Mesenchymal stem cell (in vitro differentiated cells and primary cell): ENCODE data around the gene TAS1R1.

ENCODE experiments used
- DNase-seq: peaks from one replicate; pipeline ENCODE4 v3.0.0-alpha.2; 2013
- H2AFZ ChIP-seq: one replicate; pipeline ENCODE4 v1.6.1; 2013; ENCODE audit warnings: low read depth, mild to moderate bottlenecking, control low read depth, inconsistent platforms, low read length, moderate library complexity
- H2AK5ac ChIP-seq: 2 replicates; pipeline ENCODE4 v1.6.1; 2013; ENCODE audit warnings: low read length, moderate library complexity, mild to moderate bottlenecking, inconsistent platforms; ENCODE audit not compliant: severe bottlenecking
- H2BK120ac ChIP-seq: one replicate; pipeline ENCODE4 v1.6.1; 2013; ENCODE audit warnings: low read depth, mild to moderate bottlenecking, inconsistent platforms, low read length, moderate library complexity
- H2BK12ac ChIP-seq, 2 experiments: one replicate each; pipeline ENCODE4 v1.6.1; 2013; ENCODE audit warnings: inconsistent platforms in 2 of 2, low read length in 2 of 2, mild to moderate bottlenecking in 2 of 2, moderate library complexity in 2 of 2, control low read depth in 1 of 2
- H2BK15ac ChIP-seq: one replicate; pipeline ENCODE4 v1.6.1; 2013; ENCODE audit warnings: mild to moderate bottlenecking, low read depth, inconsistent platforms; ENCODE audit not compliant: poor library complexity, severe bottlenecking
- H2BK5ac ChIP-seq: 2 replicates; pipeline ENCODE4 v1.6.1; 2013; ENCODE audit warnings: low read depth, mild to moderate bottlenecking, low read length, control low read depth, inconsistent platforms; ENCODE audit not compliant: poor library complexity, severe bottlenecking
- H3K14ac ChIP-seq, 2 experiments: one replicate each; pipeline ENCODE4 v1.6.1; 2013; ENCODE audit warnings: inconsistent platforms in 2 of 2, low read length in 2 of 2, control low read depth in 1 of 2, mild to moderate bottlenecking in 1 of 2, moderate library complexity in 1 of 2
- H3K18ac ChIP-seq, 2 experiments: one replicate each; pipeline ENCODE4 v1.6.1; 2013; ENCODE audit warnings: inconsistent platforms in 2 of 2, low read length in 2 of 2, control low read depth in 1 of 2, low read depth in 1 of 2, mild to moderate bottlenecking in 1 of 2
- H3K23ac ChIP-seq, 2 experiments: one replicate each; pipeline ENCODE4 v1.6.1; 2013; ENCODE audit warnings: inconsistent platforms in 2 of 2, low read length in 2 of 2, mild to moderate bottlenecking in 2 of 2, moderate library complexity in 2 of 2, control low read depth in 1 of 2
- H3K27ac ChIP-seq: 2 replicates; pipeline ENCODE4 v1.5.1; 2013; ENCODE audit warnings: mild to moderate bottlenecking, moderate library complexity, low read length, control low read depth, inconsistent platforms; ENCODE audit not compliant: poor library complexity, severe bottlenecking
- H3K27me3 ChIP-seq, 2 experiments: 2 replicates each; pipeline versions ENCODE4 v1.6.1 to v1.7.0; 2013; ENCODE audit warnings: low read length in 2 of 2, mild to moderate bottlenecking in 2 of 2, moderate library complexity in 2 of 2, control low read depth in 1 of 2, inconsistent platforms in 1 of 2; ENCODE audit not compliant: control insufficient read depth in 1 of 2, insufficient read depth in 1 of 2
- H3K36me3 ChIP-seq, 2 experiments: 2 replicates each; pipeline versions ENCODE4 v1.6.1 to v1.7.0; 2013; ENCODE audit warnings: low read length in 2 of 2, control low read depth in 1 of 2, inconsistent platforms in 1 of 2, low read depth in 1 of 2, mild to moderate bottlenecking in 1 of 2; ENCODE audit not compliant: insufficient read depth in 2 of 2, control insufficient read depth in 1 of 2
- H3K4ac ChIP-seq, 2 experiments: one replicate each; pipeline ENCODE4 v1.6.1; 2013; ENCODE audit warnings: inconsistent platforms in 2 of 2, low read length in 2 of 2, mild to moderate bottlenecking in 2 of 2, moderate library complexity in 2 of 2, control low read depth in 1 of 2, low read depth in 1 of 2
- H3K4me1 ChIP-seq: 2 replicates; pipeline ENCODE4 v1.6.1; 2013; ENCODE audit warnings: low read depth, low read length, control low read depth; ENCODE audit not compliant: control insufficient read depth, insufficient read depth
- H3K4me2 ChIP-seq: 2 replicates; pipeline ENCODE4 v1.6.1; 2013; ENCODE audit warnings: low read length, mild to moderate bottlenecking, inconsistent platforms; ENCODE audit not compliant: poor library complexity, severe bottlenecking
- H3K4me3 ChIP-seq, 2 experiments: 2 replicates each; pipeline versions ENCODE4 v1.5.1 to v1.7.0; 2013; ENCODE audit warnings: low read length in 2 of 2, mild to moderate bottlenecking in 2 of 2, control low read depth in 1 of 2, low read depth in 1 of 2; ENCODE audit not compliant: insufficient read depth in 1 of 2
- H3K79me1 ChIP-seq: replicated peaks from 2 replicates; pipeline ENCODE4 v1.6.1; 2013; ENCODE audit warnings: mild to moderate bottlenecking, control low read depth, low read length, inconsistent platforms; ENCODE audit not compliant: poor library complexity, severe bottlenecking
- H3K9ac ChIP-seq: 2 replicates; pipeline ENCODE4 v1.7.0; 2013; ENCODE audit warnings: mild to moderate bottlenecking, low read length, moderate library complexity
- H3K9me3 ChIP-seq: 2 replicates; pipeline ENCODE4 v1.7.0; 2013; ENCODE audit warnings: mild to moderate bottlenecking, low read length; ENCODE audit not compliant: control insufficient read depth
- H4K8ac ChIP-seq: one replicate; pipeline ENCODE4 v1.6.1; 2013; ENCODE audit warnings: inconsistent platforms, mild to moderate bottlenecking, low read length, moderate library complexity
- H4K91ac ChIP-seq: one replicate; pipeline ENCODE4 v1.6.1; 2013; ENCODE audit warnings: mild to moderate bottlenecking, low read length, inconsistent platforms
- WGBS: methylation state at CpG from one replicate; pipeline ENCODE4 v1.1.7; 2013; ENCODE audit warnings: mixed read lengths; 5-methylcytosine and 5-hydroxymethylcytosine counted together

Gene TAS1R1

DNA sequence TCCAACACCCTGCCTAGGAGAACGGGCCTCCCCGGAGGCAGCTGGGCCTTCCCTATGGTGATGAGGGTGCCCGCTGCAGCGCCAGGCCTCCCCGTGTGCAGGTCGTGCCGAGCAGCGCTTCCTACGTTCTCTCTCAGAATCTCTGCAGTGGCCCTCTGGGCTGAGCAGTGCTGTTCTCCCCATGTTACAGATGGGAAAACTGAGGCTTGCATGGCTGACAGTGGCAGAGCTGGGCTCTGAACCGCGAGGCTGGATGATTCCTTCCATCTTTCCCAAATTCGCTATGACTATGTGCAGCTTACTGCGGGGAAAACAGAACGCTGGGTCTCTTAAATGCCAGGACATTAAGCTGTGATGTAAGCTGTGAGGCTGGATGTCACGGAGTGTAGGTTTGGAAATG lies 38.7 kb downstream of the TAS1R1 start:
- no peak overlapping the region for H3K23ac ChIP-seq

DNA sequence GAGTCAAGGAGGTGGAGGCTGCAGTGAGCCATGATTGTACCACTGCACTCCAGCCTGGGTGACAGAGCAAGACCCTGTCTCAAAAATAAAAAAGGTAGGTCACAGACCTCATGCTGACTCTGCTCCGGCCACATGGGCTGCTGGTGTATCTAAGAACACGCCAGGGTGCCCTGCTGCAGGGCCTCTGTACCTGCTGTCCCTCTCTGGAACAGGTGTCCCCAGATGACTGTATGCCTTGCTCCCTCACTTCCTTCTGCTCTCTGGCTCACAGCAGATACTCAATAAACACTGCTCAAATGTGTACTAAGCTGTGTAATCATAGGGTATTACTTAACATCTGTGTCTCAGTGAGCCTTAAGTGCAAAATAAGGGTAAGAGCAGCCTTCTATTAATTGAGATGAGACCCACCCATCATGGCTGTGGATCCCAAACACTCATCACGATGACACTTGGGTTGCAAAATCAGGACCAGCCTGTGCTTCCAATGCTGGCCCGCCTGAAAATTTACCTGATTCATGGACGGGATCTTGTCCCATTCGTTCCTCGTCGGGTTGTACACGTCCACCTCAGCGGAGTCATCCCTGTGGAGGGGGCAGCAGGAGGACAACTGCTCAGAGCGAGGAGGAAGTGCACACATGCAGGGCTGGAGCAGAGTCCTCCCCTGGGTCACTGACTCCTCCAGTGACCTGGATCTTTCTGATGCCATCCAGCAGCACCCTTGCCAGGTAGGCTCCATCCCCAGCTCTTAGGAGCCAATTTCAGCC lies 40.1 kb downstream of the TAS1R1 start:
- Histone ChIP-seq H3K14ac (no peak overlapping the region), H2BK120ac (no peak overlapping the region), H3K36me3 (peaks cover 82 to 89% of the 10 kb centered on the region in 2 experiments), H2AFZ (no peak overlapping the region), H3K4me1 (peaks cover 19% of the 10 kb centered on the region), H3K4me2 (no peak overlapping the region), H2BK12ac (no peak overlapping the region), H3K23ac (no peak overlapping the region), H3K27ac (no peak overlapping the region), H4K91ac (no peak overlapping the region), H2BK5ac (no peak overlapping the region), H3K79me1 (peaks cover 62% of the 10 kb centered on the region), H3K9me3 (no peaks in the 10 kb centered on the region), H4K8ac (no peak overlapping the region), H3K27me3 (no peaks in the 10 kb centered on the region), H3K9ac (no peak overlapping the region), H2BK15ac (no peak overlapping the region), H3K4me3 (no peak overlapping the region), H3K4ac (no peak overlapping the region), H3K18ac (no peak overlapping the region), H2AK5ac (no peak overlapping the region)
- WGBS, result 96% methylated on average over 11 of the region's 11 CpGs
- no peak for DNase-seq

More for the DNA sequence above, 38.7 kb downstream of the TAS1R1 start:
- no peak overlapping the region for H3K4me3 ChIP-seq
- no peak for DNase-seq
- no peak overlapping the region for H2AK5ac ChIP-seq
- no peak overlapping the region for H2BK5ac ChIP-seq
- peaks cover 8% of the 10 kb centered on the region for H3K4me1 ChIP-seq
- H3K4me2 ChIP-seq, result no peak overlapping the region
- H2BK12ac ChIP-seq, result no peak overlapping the region
- H2BK15ac ChIP-seq, result no peak overlapping the region
- H3K4ac ChIP-seq, result no peak overlapping the region
- no peaks in the 10 kb centered on the region for H3K27me3 ChIP-seq
- H3K9ac ChIP-seq, result no peak overlapping the region
- no peak overlapping the region for H4K91ac ChIP-seq
- 97% methylated on average over 15 of the region's 15 CpGs for WGBS
- no peak overlapping the region for H2AFZ ChIP-seq
- peaks cover 59% of the 10 kb centered on the region for H3K79me1 ChIP-seq
- no peak overlapping the region for H2BK120ac ChIP-seq
- H4K8ac ChIP-seq, result no peak overlapping the region
- no peak overlapping the region for H3K27ac ChIP-seq
- H3K9me3 ChIP-seq, result no peaks in the 10 kb centered on the region
- no peak overlapping the region for H3K14ac ChIP-seq
- no peak overlapping the region for H3K18ac ChIP-seq
- peaks cover 88 to 93% of the 10 kb centered on the region in 2 experiments for H3K36me3 ChIP-seq

DNA sequence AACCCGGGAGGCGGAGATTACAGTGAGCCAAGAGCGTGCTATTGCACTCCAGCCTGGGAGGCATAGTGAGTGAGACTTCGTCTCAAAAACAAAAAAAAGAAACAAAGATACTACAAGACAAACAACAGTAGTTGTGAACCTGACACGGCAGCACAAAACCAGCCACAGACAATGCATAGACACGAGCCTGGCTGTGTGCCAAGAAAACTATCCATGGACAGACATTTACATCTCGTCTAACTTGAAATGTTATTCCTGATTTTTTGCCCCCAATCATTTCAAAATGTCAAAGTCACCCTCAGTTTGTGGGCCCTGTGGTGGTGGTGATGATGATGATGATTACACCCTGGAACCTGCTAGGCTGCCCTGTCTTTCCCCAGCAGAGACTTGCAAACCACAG lies 41.2 kb downstream of the TAS1R1 start:
- no peak overlapping the region for H2BK120ac ChIP-seq
- no peak overlapping the region for H3K27ac ChIP-seq
- H3K79me1 ChIP-seq, result peaks cover 56% of the 10 kb centered on the region
- H3K4ac ChIP-seq, result no peak overlapping the region
- 86% methylated on average over 6 of the region's 7 CpGs for WGBS
- no peak overlapping the region for H4K8ac ChIP-seq
- H3K14ac ChIP-seq, result no peak overlapping the region
- H3K4me1 ChIP-seq, result peaks cover 26% of the 10 kb centered on the region
- no peak overlapping the region for H2AFZ ChIP-seq
- no peak overlapping the region for H3K4me2 ChIP-seq
- H3K27me3 ChIP-seq, result no peaks in the 10 kb centered on the region
- H2BK12ac ChIP-seq, result no peak overlapping the region
- H3K4me3 ChIP-seq, result peak overlapping the region in 1 of 2 experiments; percentile 52
- H3K36me3 ChIP-seq, result peaks cover 73 to 77% of the 10 kb centered on the region in 2 experiments
- peak overlapping the region; percentile 59 for H3K9ac ChIP-seq
- H2BK15ac ChIP-seq, result no peak overlapping the region
- H3K23ac ChIP-seq, result no peak overlapping the region
- H2BK5ac ChIP-seq, result no peak overlapping the region
- no peaks in the 10 kb centered on the region for H3K9me3 ChIP-seq
- no peak for DNase-seq
- no peak overlapping the region for H2AK5ac ChIP-seq
- H4K91ac ChIP-seq, result no peak overlapping the region
- H3K18ac ChIP-seq, result no peak overlapping the region

DNA sequence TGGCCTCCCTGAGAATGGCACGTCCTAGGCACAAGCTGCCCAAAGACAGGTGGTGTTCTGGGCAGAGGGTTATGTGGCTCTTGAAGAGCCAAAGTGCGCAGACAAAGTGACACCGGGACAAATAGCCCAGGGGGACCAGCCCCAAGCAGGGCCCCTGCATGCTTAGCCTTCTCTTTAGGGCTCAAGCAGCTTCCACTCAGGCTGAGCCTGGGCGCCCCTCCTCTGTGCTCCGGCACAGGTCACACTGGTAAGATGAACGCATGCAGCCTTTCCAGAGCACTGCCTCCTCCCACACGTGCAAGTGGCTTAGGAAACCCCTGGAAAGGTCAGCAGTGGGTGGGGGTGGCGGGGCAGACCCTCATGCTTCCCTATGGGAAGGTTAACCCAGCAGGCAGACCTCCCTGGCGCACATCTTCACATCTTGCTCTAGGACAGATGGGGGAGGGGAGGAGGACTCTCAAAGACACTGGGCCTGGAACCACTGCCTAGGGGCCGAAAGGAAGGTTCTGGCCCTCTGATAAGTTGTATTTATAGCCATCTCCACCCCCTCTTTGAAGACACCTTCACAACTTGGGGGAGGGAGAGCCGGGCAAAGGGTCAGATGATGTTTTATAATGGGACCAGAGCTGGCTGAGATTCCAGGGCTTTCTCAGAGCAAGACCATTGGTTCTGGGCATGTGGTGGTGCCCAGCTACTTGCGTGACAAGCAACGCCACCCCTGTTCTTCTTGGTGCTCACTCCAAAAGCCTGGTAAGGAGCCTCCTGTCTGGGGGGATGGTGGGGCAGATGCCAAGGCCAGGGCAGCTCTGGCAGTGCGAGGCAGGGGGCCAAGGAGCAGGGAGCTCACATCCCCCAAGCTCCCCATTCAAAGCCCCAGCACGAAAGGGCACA lies 42.0 kb downstream of the TAS1R1 start:
- no peak overlapping the region for H3K18ac ChIP-seq
- H3K23ac ChIP-seq, result no peak overlapping the region
- H3K36me3 ChIP-seq, result peaks cover 67 to 70% of the 10 kb centered on the region in 2 experiments
- H4K8ac ChIP-seq, result no peak overlapping the region
- whole genome bisulfite sequencing, result 95% methylated on average over 14 of the region's 15 CpGs
- H2AFZ ChIP-seq, result no peak overlapping the region
- peak overlapping the region in 1 of 2 experiments; percentile 24 for H3K4ac ChIP-seq
- no peak overlapping the region for H2BK12ac ChIP-seq
- peaks cover 51% of the 10 kb centered on the region for H3K79me1 ChIP-seq
- H3K27ac ChIP-seq, result no peak overlapping the region
- H2BK5ac ChIP-seq, result no peak overlapping the region
- no peak overlapping the region for H2AK5ac ChIP-seq
- H2BK120ac ChIP-seq, result no peak overlapping the region
- no peak overlapping the region for H3K4me2 ChIP-seq
- H3K9me3 ChIP-seq, result no peaks in the 10 kb centered on the region
- no peak overlapping the region for H3K14ac ChIP-seq
- no peak overlapping the region for H2BK15ac ChIP-seq
- H4K91ac ChIP-seq, result no peak overlapping the region
- H3K9ac ChIP-seq, result peak overlapping the region; percentile 59
- H3K4me1 ChIP-seq, result peaks cover 29% of the 10 kb centered on the region
- H3K4me3 ChIP-seq, result peak overlapping the region in 1 of 2 experiments; percentile 52
- DNase-seq, result no peak
- H3K27me3 ChIP-seq, result no peaks in the 10 kb centered on the region
